ENCODE data around the gene LAMA2.
"Not testable (repeated sequence)": the region's sequence is repeated elsewhere in the genome, so short reads cannot be mapped to it uniquely, and the experiment has no call there.

LAMA2 gene

DNA sequence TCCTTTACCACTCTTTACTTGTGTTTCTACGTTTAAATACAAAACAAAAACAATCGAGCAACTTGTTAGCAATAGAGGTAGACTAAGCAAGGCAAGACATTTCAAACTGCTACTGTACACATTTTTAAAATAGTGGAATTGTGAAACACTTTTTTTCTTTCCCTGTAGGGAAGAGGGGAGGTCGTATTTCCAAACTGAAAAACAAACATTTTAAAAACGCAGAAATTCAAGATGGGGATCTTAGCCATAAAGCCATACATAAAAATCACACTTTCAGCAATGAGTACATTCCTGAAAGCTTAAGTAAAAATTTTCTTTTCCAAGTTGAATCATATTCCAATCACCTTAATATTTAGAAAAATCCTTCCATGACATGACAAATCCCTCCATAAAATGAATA is 267.6 kb downstream of the LAMA2 start:
- TF ChIP-seq, protein P1, sequence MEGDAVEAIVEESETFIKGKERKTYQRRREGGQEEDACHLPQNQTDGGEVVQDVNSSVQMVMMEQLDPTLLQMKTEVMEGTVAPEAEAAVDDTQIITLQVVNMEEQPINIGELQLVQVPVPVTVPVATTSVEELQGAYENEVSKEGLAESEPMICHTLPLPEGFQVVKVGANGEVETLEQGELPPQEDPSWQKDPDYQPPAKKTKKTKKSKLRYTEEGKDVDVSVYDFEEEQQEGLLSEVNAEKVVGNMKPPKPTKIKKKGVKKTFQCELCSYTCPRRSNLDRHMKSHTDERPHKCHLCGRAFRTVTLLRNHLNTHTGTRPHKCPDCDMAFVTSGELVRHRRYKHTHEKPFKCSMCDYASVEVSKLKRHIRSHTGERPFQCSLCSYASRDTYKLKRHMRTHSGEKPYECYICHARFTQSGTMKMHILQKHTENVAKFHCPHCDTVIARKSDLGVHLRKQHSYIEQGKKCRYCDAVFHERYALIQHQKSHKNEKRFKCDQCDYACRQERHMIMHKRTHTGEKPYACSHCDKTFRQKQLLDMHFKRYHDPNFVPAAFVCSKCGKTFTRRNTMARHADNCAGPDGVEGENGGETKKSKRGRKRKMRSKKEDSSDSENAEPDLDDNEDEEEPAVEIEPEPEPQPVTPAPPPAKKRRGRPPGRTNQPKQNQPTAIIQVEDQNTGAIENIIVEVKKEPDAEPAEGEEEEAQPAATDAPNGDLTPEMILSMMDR (IDR thresholded peaks at IDR 0.05): no peak
- H3K27ac ChIP-seq: no peak overlapping the region
- H3K27me3 ChIP-seq: no peaks in the 10 kb centered on the region
- H3K4me1 ChIP-seq (ENCODE audit: control insufficient read depth in 1 of 2, insufficient read depth in 1 of 2, low read depth in 1 of 2, low read length in 1 of 2): no peaks in the 10 kb centered on the region
- H3K36me3 ChIP-seq: no peaks in the 10 kb centered on the region
- H3K9me3 ChIP-seq: no peaks in the 10 kb centered on the region
- no peak overlapping the region for H3K4me3 ChIP-seq (ENCODE audit: low read depth in 1 of 2, low read length in 1 of 2)

DNA sequence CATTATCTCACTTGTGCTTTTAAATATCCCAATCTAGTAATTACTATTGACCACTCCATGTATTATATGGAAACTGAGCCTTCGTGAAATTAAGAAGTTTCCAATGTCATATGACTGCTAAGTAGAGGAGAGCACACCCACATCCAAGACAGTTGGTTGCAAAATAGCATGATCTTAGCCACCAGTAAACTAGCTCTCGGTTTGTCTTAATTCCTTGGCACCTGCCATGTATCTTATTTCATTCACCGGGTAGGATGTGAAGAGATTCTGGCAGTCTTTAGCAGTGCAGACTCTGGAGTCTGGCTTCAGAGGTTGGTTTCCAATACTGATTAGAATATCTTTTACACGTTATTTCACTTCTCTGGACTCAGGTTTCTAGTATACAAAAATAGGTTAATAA is 270.3 kb downstream of the LAMA2 start:
- TF ChIP-seq, protein P1 (IDR thresholded peaks at IDR 0.05): no peak
- Histone ChIP-seq H3K9me3 (no peaks in the 10 kb centered on the region), H3K36me3 (no peaks in the 10 kb centered on the region), H3K4me3 (ENCODE audit: low read depth in 1 of 2, low read length in 1 of 2) (no peak overlapping the region), H3K27ac (no peak overlapping the region), H3K27me3 (no peaks in the 10 kb centered on the region), H3K4me1 (ENCODE audit: control insufficient read depth in 1 of 2, insufficient read depth in 1 of 2, low read depth in 1 of 2, low read length in 1 of 2) (no peaks in the 10 kb centered on the region)

DNA sequence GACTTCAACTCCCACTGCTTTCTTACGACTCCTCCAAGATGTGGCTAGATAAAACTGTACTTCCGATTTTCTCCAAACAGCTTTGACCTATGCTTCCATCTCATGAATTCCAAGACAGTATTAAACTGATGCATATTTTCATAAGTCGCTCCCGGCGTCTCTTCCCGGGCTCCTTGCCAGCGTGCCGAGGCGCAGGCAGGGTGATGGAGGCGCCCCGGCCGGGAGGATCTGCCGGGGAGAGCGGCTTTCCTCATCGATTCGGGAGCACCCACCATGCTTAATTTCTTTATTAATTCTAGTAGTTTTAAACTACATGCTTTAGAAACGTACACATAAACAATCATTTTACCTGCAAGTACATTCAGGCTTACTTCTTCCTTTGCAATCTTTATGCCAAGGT is 276.3 kb downstream of the LAMA2 start:
- not testable (repeated sequence) for H3K27me3 ChIP-seq; H3K36me3 ChIP-seq; H3K9me3 ChIP-seq; H3K4me3 ChIP-seq (ENCODE audit: low read depth in 1 of 2, low read length in 1 of 2); H3K27ac ChIP-seq; H3K4me1 ChIP-seq (ENCODE audit: control insufficient read depth in 1 of 2, insufficient read depth in 1 of 2, low read depth in 1 of 2, low read length in 1 of 2)

DNA sequence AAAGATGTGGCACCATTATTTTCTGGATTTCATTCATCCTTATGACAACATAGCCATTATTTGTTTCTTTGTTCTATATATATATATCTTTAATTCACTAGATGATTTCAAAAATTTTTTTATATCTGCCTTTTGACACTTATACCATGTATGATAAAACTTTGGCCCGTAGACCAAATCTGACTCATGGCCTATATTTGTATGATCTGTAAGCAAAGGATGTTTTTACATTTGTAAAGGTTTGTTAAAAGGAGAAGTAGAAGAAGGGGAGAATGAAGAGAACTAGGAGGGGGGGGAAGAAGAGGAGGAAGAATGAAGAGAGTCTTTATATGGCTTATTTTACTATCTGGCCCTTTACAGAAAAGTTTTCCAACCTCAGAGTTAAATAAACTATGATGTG is 279.7 kb downstream of the LAMA2 start:
- TF ChIP-seq, protein P1 (IDR thresholded peaks at IDR 0.05): no peak
- no peaks in the 10 kb centered on the region for H3K36me3 ChIP-seq
- no peak overlapping the region for H3K27ac ChIP-seq
- H3K27me3 ChIP-seq: no peaks in the 10 kb centered on the region
- H3K4me1 ChIP-seq (ENCODE audit: control insufficient read depth in 1 of 2, insufficient read depth in 1 of 2, low read depth in 1 of 2, low read length in 1 of 2): no peaks in the 10 kb centered on the region
- H3K4me3 ChIP-seq (ENCODE audit: low read depth in 1 of 2, low read length in 1 of 2): no peak overlapping the region
- H3K9me3 ChIP-seq: no peaks in the 10 kb centered on the region

DNA sequence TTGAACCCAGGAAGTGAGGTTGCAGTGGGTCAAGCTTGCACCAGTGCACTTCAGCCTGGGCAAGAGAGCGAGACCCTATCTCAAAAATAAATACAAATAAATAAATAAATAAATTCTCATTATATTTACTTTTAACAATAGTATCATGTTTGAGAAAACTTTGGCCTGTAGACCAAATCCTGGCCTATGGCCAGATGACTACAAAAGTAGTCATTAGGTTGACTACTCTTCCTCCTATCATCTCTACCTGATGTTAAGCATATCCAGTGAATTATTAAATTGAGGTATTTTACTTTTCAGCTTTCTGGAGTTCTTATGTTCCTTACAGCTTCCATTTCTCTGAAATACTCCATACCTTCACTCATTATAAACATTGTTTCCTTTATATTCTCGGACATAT is 280.6 kb downstream of the LAMA2 start:
- H3K4me3 ChIP-seq (ENCODE audit: low read depth in 1 of 2, low read length in 1 of 2): no peak overlapping the region
- H3K4me1 ChIP-seq (ENCODE audit: control insufficient read depth in 1 of 2, insufficient read depth in 1 of 2, low read depth in 1 of 2, low read length in 1 of 2): no peaks in the 10 kb centered on the region
- H3K36me3 ChIP-seq: no peaks in the 10 kb centered on the region
- no peaks in the 10 kb centered on the region for H3K27me3 ChIP-seq
- TF ChIP-seq, protein P1 (IDR thresholded peaks at IDR 0.05): no peak
- H3K27ac ChIP-seq: no peak overlapping the region
- no peaks in the 10 kb centered on the region for H3K9me3 ChIP-seq

DNA sequence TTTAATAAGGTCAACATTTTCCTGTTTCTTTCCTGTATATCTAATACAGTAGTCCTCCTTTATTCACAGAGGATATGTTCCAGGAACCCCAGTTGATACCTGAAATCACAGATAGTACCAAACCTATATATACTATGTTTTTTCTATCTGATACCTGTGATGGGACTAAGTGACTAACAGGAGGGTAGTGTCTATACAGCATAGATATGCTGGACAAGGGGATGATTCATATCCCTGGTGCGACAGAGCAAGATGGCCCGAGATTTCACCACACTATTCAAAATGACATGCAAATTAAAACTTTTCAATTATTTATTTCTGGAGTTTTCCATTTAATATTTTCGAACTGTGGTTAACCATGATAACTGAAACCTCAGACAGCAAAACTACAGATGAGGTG is 281.1 kb downstream of the LAMA2 start:
- no peaks in the 10 kb centered on the region for H3K27me3 ChIP-seq
- no peak overlapping the region for H3K4me3 ChIP-seq (ENCODE audit: low read depth in 1 of 2, low read length in 1 of 2)
- TF ChIP-seq, protein P1 (IDR thresholded peaks at IDR 0.05): no peak
- H3K9me3 ChIP-seq: no peaks in the 10 kb centered on the region
- no peaks in the 10 kb centered on the region for H3K4me1 ChIP-seq (ENCODE audit: control insufficient read depth in 1 of 2, insufficient read depth in 1 of 2, low read depth in 1 of 2, low read length in 1 of 2)
- no peak overlapping the region for H3K27ac ChIP-seq
- no peaks in the 10 kb centered on the region for H3K36me3 ChIP-seq

DNA sequence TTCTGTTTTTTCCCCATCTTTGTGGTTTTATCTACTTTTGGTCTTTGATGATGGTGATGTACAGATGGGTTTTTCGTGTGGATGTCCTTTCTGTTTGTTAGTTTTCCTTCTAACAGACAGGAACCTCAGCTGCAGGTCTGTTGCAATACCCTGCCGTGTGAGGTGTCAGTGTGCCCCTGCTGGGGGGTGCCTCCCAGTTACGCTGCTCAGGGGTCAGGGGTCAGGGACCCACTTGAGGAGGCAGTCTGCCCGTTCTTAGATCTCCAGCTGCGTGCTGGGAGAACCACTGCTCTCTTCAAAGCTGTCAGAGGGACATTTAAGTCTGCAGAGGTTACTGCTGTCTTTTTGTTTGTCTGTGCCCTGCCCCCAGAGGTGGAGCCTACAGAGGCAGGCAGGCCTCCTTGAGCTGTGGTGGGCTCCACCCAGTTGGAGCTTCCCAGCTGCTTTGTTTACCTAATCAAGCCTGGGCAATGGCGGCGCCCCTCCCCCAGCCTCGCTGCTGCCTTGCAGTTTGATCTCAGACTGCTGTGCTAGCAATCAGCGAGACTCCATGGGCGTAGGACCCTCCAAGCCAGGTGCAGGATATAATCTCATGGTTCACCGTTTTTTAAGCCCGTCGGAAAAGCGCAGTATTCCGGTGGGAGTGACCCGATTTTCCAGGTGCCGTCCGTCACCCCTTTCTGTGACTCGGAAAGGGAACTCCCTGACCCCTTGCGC is 289.5 kb downstream of the LAMA2 start:
- H3K27me3 ChIP-seq; H3K4me1 ChIP-seq (ENCODE audit: control insufficient read depth in 1 of 2, insufficient read depth in 1 of 2, low read depth in 1 of 2, low read length in 1 of 2); H3K36me3 ChIP-seq; H3K4me3 ChIP-seq (ENCODE audit: low read depth in 1 of 2, low read length in 1 of 2); H3K27ac ChIP-seq; H3K9me3 ChIP-seq: not testable (repeated sequence)

Measured in neutrophil (primary cell).